HG02973 (cell line): ENCODE results near the gene BCKDK.

Experiments
- ATAC-seq: cut with Tn5 transposase; IDR thresholded peaks from one replicate; pipeline ENCODE4 v1.9.1; 2021; ENCODE audit warnings: moderate library complexity; ENCODE audit not compliant: unreplicated experiment

The BCKDK gene

DNA sequence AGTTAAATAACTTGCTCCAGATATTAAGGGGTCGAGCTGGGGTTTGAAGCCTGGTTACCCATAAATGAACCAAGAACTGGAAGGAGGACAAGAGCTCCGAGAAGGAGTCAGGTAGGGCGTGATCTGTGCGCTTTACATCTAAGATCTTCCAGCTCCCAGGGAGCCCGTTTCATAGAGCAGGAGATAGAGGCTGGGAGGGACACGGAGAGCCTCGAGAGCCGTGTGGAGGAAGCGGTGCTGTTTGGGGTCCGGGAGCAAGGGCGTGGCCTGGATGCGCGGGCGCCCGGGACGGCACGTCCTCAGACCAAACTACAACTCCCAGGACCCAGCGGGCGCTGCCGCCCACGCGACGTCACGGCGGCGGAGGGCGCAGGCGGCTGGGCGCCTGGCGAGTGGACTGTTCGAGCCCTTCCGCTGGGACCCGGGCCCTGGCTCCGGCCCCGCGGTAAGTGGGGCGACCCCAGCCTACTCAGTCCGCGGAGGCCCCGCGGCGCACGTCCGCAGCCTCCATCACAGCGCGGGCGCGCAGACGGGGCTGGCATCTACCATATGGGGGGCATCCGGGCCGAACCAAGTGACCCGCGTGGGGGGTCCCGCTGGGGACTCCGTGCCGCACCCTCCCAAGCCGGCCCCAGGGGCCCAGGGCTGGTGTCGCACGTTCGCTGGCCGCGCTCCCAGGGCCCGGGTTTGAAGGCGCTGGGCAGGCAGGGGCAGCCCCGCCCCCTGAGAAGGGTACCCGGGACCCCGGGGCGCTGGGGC lies at the start of gene BCKDK:
BCKDK (plus strand) TSS at position 352 of the 759 bp plus-strand sequence. CDS start 838 bp downstream, outside the sequence.
- ATAC-seq: peak; percentile 76

DNA sequence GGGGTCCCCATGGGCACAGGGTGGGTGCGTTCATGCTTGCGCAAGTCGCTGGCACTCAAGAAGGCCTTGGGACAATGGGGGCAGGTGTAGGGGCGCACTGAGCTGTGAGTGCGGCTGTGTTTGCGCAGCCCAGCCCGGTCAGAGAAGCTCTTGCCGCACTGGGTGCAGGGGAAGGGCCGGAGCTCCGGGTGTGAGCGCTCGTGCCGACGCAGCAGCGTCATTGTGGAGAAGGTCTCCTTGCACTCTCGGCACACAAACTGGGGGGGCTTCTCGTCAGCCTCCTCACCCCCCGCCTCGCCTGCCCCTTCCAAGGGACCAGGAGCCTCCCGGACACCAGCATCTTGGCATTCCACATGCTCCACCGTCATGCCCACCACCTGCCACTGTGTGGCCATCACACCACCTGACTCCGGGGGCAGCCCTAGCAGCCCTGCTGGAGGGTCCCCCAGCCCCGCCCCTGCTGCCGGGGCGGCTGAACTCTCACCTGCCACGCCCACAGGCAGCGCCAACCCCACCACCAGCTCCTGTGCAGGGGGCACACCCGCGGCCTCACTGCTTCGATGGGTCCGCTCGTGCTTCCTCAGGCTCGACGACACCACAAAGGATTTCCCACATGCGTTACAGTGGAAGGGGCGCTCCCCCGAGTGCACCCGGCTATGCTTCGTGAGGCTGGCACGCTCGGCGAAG lies 46.9 kb upstream of the BCKDK start:
- ATAC-seq: no peak

DNA sequence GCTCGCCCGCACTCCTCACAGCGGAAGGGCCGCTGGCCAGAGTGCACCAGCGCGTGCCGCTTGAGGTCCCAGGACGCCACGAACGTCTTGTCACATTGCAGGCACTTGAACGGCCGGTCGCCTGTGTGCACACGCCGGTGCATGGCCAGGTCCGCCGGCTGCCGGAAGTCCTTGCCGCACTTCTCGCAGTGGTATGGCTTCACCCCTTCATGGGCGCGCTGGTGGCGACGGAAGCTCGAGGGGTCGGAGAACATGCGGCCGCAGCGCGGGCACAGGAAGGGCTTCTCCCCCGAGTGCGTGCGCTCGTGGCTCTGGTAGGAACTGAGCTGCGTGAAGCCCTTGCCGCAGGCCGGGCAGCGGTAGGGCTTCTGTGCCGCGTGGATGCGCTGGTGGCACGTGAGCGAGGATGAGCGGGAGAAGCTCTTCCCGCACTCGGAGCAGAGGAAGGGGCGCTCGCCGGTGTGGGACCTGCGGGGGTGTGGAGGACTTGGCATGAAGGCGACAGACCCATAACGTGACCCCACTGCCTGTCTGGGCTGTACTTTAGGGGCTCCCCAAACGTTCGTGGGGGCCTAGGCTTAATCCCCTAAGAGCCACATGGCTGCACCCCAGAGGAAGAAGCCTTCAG lies 46.3 kb upstream of the BCKDK start:
- ATAC-seq: no peak

DNA sequence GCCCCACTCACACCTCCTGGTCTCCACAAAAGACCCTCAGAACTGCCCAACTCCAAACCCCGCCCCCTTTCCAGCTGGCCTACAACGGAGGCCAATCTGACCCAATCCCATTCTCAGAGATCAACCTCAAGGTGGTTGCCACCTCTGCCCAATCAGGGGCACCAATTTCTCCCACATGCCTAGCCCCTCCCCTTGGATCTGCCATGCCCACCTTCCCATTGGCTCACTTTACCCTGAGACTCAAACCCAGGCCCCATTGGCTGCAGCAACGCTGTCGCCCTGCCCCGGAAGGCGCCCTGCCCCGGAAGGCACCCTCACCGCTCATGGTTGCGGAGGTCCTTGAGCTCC lies 44.7 kb upstream of the BCKDK start:
- ATAC-seq: no peak

DNA sequence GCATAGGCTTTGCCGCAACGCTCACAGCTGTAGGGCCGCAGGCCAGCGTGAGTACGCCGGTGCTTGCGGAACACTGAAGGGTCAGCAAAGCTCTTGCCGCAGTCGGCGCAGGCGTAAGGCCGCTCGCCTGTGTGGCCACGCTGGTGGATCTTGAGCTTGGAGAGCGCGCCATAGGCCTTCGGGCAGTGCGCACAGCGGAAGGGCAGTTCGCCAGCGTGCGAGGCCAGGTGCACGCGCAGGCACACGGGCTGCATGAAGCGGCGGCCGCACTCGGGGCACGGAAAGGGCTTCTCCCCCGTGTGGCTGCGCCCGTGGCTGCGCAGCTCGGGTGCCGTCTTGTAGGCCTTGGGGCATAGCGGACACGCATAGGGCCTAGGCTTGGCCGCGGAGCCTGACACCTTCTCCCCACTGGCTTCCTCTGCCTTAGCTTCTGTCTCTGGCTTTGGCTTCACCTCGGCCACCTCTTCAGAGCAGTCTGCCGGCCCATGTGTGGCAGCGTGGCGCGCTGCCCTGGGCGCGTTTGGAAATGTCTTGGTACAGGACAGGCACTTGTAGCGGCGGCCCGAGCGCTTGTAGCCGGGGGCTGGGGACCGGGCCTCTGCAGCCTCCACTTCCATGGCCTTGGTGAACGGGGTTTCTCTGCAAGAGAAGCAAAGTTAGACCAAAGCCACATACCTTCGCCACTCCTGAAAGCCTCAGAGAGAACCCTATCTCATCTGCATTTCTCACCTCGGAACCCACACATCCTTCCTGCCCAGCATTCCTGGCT lies 44.2 kb upstream of the BCKDK start:
- ATAC-seq: no peak

DNA sequence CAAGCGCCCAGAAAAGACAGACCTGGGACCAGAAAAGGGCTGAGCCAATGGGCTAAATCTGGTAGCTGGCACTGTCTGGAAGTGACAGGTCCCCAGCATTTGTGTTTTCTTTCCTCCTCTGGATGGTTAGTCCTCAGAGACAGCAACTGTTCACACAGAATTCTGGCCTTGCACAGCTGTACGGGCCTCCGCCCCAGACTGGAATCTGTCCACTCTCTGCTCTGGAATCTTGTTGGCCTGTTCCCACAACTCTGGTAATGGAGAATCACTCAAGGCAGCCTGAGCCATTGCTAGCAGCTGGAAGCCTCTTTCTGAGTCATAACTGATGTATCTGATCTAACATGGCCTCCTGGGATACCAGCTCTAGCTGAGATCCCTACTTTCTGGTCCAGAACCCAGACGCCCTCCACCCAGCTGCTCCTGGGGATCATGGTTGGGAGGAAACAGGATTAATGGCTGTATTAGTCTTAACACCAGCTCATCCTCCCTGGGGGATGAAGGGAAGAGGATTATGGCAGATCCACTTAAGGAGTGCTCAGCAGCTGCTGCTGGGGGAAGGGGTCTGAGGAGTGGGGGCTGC lies 43.2 kb upstream of the BCKDK start:
- no peak for ATAC-seq

DNA sequence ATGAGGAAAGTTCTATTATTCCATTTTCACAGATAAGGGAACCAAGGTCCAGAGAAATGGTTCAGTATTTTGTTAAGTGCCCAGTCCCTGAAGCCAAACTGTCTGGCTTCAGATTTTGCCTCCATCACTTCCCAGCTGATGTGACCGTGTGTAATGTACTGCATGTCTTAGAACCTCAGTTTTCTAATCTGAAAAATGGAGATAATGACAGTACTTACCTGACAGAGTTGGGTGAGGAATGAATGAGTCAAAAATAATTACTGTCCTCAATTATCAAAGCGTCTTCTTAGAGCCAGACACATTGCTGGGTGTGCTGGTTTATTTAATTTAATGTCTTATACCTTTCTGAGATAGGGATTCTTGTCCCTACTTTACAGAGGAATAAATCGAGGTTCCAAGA lies 40.8 kb upstream of the BCKDK start:
- ATAC-seq: no peak

DNA sequence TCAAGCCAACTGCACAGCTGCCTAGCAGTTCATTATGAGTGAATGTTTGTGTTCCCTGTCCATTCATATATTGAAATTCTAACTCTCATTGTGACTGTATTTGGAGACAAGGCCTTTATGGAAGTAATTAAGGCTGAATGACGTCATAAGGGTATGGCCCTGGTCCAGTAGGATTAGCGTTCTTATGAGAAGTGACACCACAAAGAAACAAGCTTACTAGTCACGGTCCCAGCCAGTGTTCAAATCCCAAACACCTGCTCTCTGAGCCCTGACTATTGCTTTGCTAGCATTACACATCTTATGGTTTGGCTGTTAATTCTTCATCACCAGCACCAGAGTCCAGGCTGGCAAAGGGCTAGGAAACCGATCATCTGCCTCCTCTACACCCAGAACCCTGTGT lies 36.3 kb upstream of the BCKDK start:
- ATAC-seq: no peak

DNA sequence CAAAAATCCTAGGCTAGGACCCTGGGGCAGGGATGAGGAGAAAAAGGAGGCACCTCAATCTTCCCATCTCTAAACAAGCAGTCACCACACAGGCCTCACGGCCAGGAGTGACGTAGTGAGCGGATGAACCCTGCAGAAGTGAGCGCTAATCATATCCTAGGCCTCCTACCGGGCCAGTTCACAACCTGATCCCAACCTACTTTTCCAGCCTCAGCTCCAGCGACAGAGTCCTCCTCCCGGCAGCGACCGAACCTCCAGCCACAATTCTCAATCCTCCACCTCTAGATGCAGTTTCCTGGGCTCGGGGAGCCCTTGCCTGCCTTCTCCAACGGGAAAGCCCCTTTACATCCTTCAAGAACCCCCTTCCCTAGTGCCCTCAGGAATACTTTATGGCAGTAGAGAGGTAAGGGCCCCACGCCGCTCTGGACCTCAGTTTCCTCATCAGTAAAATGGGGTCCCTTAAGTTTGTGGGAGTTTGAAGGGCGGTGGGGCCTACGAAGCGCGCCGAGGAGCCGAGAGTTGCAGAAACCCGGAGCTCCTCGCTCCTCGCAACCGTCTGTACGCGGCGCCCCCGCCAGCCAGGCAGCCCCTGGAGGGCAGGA lies 35.5 kb upstream of the BCKDK start:
- no peak for ATAC-seq

DNA sequence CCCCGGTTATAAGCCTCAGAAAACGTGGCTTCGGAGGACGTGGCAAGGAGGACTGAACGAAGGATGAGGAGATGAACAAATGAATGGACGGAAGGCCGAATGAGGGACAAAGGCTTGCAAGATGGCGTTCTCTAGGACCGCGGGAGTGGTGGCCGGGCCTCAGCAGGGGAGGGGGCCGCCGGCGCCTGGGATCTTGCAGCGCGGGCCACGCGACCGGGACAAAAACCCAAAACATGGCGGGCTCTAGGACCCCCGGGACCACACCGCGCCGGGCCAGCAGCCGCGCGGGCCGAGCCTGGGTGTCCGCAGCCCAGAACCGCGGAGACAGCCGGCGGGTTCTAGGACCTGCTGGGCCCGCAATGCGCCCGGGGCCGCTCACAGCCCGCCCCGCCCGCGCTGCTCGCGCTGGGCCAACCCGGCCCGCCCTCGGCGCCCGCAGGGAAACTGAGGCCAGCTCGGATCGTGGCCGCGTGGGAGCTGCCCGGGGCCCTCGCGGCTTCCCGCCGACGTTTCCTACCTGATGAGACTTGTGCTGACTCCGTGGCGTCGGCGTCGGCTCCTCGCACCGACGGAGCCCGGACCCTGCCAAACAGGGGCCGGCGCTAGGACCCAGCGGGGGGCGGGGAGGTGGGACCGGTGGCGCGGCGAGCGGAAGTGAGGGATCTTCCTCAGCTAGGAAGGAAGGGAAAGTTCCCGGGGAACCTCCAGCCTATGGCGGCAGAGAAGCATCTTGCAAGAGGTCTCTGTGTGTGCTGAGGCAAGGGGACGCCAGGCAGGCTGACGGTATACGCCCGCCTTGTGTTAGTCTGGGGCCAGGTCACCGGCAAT lies 34.8 kb upstream of the BCKDK start:
- ATAC-seq: peak; percentile 45

DNA sequence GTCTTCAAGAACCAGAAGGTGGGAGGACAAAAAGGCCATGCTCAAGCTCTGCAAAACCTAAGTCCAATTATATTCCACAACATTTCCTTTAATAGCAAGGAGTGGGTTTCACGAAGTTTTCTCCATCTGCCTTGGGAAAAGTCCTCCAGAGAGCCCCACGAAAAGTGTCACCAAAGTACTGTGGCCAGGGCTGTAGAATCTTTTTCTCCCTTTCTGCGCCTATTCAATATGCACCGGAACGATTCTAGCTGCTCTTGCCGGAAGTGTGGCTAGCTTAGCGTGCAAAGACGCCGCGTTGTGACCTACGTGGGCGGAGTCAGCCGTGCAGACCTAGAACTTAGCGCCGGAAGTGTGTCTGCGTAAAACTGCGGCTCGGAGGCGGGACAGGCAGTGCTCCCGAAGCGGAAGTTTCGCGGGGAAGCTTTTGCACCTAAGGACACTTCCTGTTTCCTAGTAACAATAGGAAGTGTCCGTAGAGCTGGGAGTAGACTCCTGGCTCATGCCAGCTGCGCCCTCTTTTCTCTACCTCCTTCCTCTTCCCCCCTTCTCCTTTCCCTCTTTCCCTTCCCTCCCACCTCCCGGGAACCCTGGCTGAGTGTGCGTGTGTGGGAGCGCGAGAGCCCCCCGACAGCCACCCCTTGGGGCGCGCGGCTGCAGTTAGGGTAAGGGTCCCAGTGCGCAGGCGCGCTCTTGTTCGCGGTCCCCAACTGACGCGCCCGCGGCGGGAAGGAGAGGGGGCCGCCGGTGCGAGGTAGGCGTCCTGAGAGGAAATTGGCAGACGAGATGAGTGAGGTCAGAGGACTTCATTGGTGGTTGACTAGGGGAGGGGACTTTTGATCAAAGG lies 34.0 kb upstream of the BCKDK start, which contains the start of the genes ZNF646 and ZNF668:
ZNF646 (plus strand) TSS at position 453 of the 844 bp plus-strand sequence. CDS start 1,903 bp downstream, outside the sequence.
ZNF668 (minus strand) TSS at position 271 of the 844 bp plus-strand sequence. CDS start 9,781 bp downstream, outside the sequence.
- peak; percentile 57 for ATAC-seq

DNA sequence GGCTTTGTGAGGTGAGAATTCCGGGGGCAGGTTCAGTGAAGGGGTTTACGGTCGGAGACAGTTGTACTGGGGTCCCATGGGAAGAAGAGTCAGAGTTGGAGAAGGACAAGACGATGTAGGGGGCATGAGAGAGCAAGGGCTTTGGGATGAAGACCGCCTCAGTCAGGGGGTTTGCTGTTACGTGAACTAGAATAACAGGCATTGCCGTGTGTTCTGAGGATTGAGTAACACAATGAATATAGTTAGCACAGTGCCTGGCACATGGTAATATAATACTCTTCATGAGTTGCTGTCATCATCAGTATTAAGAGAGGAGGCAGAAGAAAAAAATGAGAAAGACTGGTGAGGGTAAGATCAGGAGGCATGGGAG lies 33.4 kb upstream of the BCKDK start:
- no peak for ATAC-seq

DNA sequence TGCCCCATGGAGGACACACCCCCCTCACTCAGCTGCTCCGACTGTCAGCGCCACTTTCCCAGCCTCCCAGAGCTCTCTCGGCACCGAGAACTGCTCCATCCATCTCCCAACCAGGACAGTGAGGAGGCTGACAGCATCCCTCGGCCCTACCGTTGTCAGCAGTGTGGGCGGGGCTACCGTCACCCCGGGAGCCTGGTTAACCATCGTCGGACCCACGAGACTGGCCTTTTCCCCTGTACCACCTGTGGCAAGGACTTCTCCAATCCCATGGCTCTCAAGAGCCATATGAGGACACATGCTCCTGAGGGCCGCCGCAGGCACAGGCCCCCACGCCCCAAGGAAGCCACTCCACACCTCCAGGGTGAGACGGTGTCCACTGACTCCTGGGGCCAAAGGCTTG lies 31.9 kb upstream of the BCKDK start:
- ATAC-seq: no peak

DNA sequence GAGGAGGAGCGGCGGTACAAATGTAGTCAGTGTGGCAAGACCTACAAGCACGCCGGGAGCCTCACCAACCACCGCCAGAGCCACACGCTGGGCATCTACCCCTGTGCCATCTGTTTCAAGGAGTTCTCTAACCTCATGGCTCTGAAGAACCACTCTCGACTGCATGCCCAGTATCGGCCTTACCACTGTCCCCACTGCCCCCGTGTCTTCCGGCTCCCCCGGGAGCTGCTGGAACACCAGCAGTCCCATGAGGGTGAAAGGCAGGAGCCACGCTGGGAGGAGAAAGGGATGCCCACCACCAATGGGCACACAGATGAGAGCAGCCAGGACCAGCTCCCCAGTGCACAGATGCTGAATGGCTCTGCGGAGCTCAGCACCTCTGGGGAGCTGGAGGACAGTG lies 31.2 kb upstream of the BCKDK start:
- ATAC-seq: no peak

DNA sequence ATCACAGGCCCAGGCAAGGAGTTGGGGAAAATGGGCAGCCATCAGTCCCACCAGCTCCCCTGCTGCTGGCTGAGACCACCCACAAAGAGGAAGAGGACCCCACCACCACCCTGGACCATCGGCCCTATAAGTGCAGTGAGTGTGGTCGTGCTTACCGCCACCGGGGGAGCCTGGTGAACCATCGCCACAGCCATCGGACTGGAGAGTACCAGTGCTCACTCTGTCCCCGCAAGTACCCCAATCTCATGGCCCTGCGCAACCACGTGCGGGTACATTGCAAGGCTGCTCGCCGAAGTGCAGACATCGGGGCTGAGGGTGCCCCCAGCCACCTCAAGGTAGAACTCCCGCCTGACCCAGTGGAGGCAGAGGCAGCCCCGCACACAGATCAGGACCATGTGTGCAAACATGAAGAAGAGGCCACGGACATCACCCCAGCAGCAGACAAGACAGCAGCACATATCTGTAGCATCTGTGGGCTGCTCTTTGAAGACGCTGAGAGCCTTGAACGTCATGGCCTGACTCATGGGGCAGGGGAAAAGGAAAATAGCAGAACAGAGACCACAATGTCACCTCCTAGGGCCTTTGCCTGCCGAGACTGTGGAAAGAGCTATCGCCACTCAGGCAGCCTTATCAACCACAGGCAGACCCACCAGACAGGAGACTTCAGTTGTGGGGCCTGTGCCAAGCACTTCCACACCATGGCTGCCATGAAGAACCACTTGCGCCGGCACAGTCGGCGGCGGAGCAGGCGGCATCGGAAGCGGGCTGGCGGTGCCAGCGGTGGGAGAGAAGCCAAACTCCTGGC lies 30.4 kb upstream of the BCKDK start:
- ATAC-seq: no peak

DNA sequence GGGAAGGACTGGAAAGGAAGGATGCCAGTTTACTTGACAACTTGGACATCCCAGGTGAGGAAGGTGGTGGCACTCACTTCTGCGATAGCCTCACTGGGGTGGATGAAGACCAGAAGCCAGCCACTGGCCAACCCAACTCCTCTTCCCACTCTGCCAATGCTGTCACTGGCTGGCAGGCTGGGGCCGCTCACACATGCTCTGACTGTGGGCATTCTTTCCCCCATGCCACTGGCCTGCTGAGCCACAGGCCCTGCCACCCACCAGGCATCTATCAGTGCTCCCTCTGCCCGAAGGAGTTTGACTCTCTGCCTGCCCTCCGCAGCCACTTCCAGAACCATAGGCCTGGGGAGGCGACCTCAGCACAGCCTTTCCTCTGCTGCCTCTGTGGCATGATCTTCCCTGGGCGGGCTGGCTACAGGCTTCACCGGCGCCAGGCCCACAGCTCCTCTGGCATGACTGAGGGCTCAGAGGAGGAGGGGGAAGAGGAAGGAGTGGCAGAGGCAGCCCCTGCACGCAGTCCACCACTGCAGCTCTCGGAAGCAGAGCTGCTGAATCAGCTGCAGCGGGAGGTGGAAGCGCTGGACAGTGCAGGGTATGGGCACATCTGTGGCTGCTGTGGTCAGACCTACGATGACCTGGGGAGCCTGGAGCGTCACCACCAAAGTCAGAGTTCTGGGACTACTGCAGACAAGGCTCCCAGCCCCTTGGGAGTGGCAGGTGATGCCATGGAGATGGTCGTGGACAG lies 29.4 kb upstream of the BCKDK start:
- ATAC-seq: no peak

DNA sequence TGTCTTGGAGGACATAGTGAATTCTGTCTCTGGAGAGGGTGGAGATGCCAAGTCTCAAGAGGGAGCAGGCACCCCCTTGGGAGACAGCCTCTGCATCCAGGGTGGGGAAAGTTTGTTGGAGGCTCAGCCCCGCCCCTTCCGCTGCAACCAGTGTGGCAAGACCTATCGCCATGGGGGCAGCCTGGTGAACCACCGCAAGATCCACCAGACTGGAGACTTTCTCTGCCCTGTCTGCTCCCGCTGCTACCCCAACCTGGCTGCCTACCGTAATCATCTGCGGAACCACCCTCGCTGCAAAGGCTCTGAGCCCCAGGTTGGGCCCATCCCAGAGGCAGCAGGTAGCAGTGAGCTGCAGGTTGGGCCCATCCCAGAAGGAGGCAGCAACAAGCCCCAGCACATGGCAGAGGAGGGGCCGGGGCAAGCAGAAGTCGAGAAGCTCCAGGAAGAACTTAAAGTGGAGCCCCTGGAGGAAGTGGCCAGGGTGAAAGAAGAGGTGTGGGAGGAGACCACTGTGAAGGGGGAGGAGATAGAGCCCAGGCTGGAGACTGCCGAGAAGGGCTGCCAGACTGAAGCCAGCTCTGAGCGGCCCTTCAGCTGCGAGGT lies 28.7 kb upstream of the BCKDK start:
- ATAC-seq: no peak
